OCI-LY1 (cell line): ENCODE measurements around the gene ZNF462.

ENCODE experiments used
- H2AFZ ChIP-seq: fragments of 200-600 bp; sonication (generic), shearing (Covaris generic); 2 replicates; pipeline ENCODE4 v1.6.0; 2014; ENCODE audit warnings: antibody characterized with exemption, mild to moderate bottlenecking, low read length
- H3F3A ChIP-seq: fragments of 200-600 bp; sonication (generic), shearing (Covaris generic); 2 replicates; pipeline ENCODE4 v1.6.0; 2014; ENCODE audit warnings: mild to moderate bottlenecking, antibody characterized with exemption, low read length, moderate library complexity; ENCODE audit not compliant: insufficient read depth
- H3K27ac ChIP-seq: fragments of 200-600 bp; sonication (generic); 2 replicates; pipeline ENCODE4 v1.5.1; 2014; ENCODE audit warnings: low read length, mixed run types, mild to moderate bottlenecking, low read depth; ENCODE audit not compliant: poor library complexity, severe bottlenecking
- H3K27me3 ChIP-seq: fragments of 200-600 bp; sonication (generic); 2 replicates; pipeline ENCODE4 v1.6.0; 2014; ENCODE audit warnings: antibody characterized with exemption, mild to moderate bottlenecking, low read length, moderate library complexity; ENCODE audit not compliant: insufficient read depth
- H3K36me3 ChIP-seq: fragments of 200-600 bp; sonication (generic); 2 replicates; pipeline ENCODE4 v1.6.1; 2014; ENCODE audit warnings: mild to moderate bottlenecking, antibody characterized with exemption, low read length, moderate library complexity, mixed read lengths; ENCODE audit not compliant: insufficient read depth
- H3K4me1 ChIP-seq: fragments of 200-600 bp; sonication (generic); 2 replicates; pipeline ENCODE4 v1.5.1; 2014; ENCODE audit warnings: mild to moderate bottlenecking, low read length, moderate library complexity; ENCODE audit not compliant: insufficient read depth, severe bottlenecking
- H3K4me2 ChIP-seq: fragments of 200-600 bp; sonication (generic), shearing (Covaris generic); 2 replicates; pipeline ENCODE4 v1.6.1; 2014; ENCODE audit warnings: low read length
- H3K4me3 ChIP-seq: fragments of 200-600 bp; sonication (generic); 2 replicates; pipeline ENCODE4 v1.5.1; 2014; ENCODE audit warnings: low read length, low read depth, mild to moderate bottlenecking, mixed read lengths; ENCODE audit not compliant: poor library complexity, severe bottlenecking
- H3K79me2 ChIP-seq: fragments of 200-600 bp; shearing (Covaris generic); 2 replicates; pipeline ENCODE4 v1.6.1; 2016; ENCODE audit warnings: mixed run types, low read length, mixed read lengths; ENCODE audit not compliant: insufficient read depth
- H3K9ac ChIP-seq: fragments of 200-600 bp; sonication (generic), shearing (Covaris generic); 2 replicates; pipeline ENCODE4 v1.6.1; 2014; ENCODE audit warnings: mild to moderate bottlenecking, low read length, mixed read lengths
- H3K9me2 ChIP-seq: fragments of 200-600 bp; sonication (generic), shearing (Covaris generic); 2 replicates; pipeline ENCODE4 v1.6.1; 2014; ENCODE audit warnings: low read depth, mild to moderate bottlenecking, low read length, mixed read lengths
- H3K9me3 ChIP-seq: fragments of 200-600 bp; shearing (Covaris generic); 2 replicates; pipeline ENCODE4 v1.6.1; 2014; ENCODE audit warnings: low read length, mixed read lengths
- H4K20me1 ChIP-seq: fragments of 200-600 bp; sonication (generic), shearing (Covaris generic); 2 replicates; pipeline ENCODE4 v1.6.0; 2016; ENCODE audit warnings: mild to moderate bottlenecking, low read length; ENCODE audit not compliant: insufficient read depth
- EZH2 ChIP-seq: fragments of 200-600 bp; sonication (generic), shearing (Covaris generic); IDR thresholded peaks from 2 replicates; pipeline ENCODE4 v1.8.0; 2017; ENCODE audit warnings: borderline replicate concordance, mixed run types, mild to moderate bottlenecking, antibody characterized with exemption, low read length, moderate library complexity, mixed read lengths
- TF ChIP-seq, protein P1 (sequence below): fragments of 200-600 bp; sonication (generic), shearing (Covaris generic); IDR thresholded peaks from 2 replicates; pipeline ENCODE4 v1.5.1; 2017; ENCODE audit warnings: mild to moderate bottlenecking, antibody characterized with exemption, low read length, moderate library complexity, mixed read lengths

Gene ZNF462

DNA sequence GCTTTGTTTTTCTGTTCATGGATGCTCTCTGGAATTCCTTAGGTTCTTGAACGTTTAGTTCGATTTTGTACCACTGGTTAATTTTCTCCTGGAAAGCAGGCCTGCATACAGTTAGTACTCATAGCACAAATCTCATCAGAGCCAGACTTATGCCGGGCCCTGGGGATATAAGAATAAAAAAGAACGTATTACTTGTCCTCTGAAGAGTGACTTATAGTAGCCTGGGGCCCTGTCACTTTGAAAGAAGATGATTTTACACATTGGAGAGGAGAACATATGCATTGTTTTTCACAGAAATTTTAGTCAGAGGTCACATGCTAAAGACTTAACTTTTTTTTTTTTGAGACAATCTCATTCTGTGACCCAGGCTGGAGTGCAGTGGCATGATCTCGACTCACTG, 50.3 kb downstream of the ZNF462 start:
- Histone ChIP-seq H3K9me2 (no peaks in the 10 kb centered on the region), H3K9ac (no peak overlapping the region), H3K27ac (no peak overlapping the region), H3K4me2 (no peak overlapping the region), H3K9me3 (no peaks in the 10 kb centered on the region), H3K4me3 (no peak overlapping the region), H3K36me3 (no peaks in the 10 kb centered on the region), H4K20me1 (no peaks in the 10 kb centered on the region), H3K27me3 (no peaks in the 10 kb centered on the region), H3K4me1 (no peaks in the 10 kb centered on the region), H3F3A (no peaks in the 10 kb centered on the region), H3K79me2 (no peaks in the 10 kb centered on the region), H2AFZ (no peak overlapping the region)
- TF ChIP-seq EZH2 = no peak
- TF ChIP-seq, protein P1, sequence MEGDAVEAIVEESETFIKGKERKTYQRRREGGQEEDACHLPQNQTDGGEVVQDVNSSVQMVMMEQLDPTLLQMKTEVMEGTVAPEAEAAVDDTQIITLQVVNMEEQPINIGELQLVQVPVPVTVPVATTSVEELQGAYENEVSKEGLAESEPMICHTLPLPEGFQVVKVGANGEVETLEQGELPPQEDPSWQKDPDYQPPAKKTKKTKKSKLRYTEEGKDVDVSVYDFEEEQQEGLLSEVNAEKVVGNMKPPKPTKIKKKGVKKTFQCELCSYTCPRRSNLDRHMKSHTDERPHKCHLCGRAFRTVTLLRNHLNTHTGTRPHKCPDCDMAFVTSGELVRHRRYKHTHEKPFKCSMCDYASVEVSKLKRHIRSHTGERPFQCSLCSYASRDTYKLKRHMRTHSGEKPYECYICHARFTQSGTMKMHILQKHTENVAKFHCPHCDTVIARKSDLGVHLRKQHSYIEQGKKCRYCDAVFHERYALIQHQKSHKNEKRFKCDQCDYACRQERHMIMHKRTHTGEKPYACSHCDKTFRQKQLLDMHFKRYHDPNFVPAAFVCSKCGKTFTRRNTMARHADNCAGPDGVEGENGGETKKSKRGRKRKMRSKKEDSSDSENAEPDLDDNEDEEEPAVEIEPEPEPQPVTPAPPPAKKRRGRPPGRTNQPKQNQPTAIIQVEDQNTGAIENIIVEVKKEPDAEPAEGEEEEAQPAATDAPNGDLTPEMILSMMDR = no peak

DNA sequence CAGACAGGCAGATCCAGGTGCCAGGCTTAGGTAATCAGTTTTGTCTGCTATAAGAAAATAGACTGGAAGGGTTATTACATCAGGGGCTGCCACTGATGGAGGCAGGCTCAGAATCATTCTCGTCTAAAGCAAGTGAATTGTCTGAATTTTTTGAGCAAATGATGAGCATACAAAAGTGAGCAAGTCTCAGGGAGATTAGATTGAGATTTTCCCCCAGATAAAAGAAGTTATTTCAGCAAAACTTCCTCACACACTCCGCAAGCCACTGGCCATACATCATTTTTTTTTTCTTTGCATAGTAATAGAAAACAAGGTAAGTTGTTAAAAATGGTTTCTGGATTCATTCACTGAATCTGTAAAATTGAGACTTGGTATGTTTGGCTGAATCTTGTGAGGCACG, 52.9 kb downstream of the ZNF462 start:
- Histone ChIP-seq H3K79me2 (no peaks in the 10 kb centered on the region), H3F3A (no peaks in the 10 kb centered on the region), H3K27me3 (no peaks in the 10 kb centered on the region), H3K9ac (no peak overlapping the region), H2AFZ (no peak overlapping the region), H3K4me3 (no peak overlapping the region), H3K9me2 (no peaks in the 10 kb centered on the region), H3K4me2 (no peak overlapping the region), H3K36me3 (no peaks in the 10 kb centered on the region), H4K20me1 (no peaks in the 10 kb centered on the region), H3K4me1 (no peaks in the 10 kb centered on the region), H3K9me3 (no peaks in the 10 kb centered on the region), H3K27ac (no peak overlapping the region)
- no peak for TF ChIP-seq EZH2
- TF ChIP-seq, protein P1 = no peak

GRCh38 chr9:106916466-106917235, 53.7 kb downstream of the ZNF462 start:
- H3K79me2 ChIP-seq = no peaks in the 10 kb centered on the region

More at GRCh38 chr9:106916466-106917235, 53.7 kb downstream of the ZNF462 start:
- TF ChIP-seq, protein P1 = no peak
- TF ChIP-seq EZH2 = no peak
- Histone ChIP-seq H2AFZ (no peak overlapping the region), H3K36me3 (no peaks in the 10 kb centered on the region), H3K9me3 (no peaks in the 10 kb centered on the region), H3K27ac (no peak overlapping the region), H3K4me2 (no peak overlapping the region), H3K27me3 (no peaks in the 10 kb centered on the region), H3F3A (no peaks in the 10 kb centered on the region), H3K9ac (no peak overlapping the region), H3K4me1 (no peaks in the 10 kb centered on the region), H4K20me1 (no peaks in the 10 kb centered on the region), H3K4me3 (no peak overlapping the region), H3K9me2 (no peaks in the 10 kb centered on the region)
